NT2/D1 (cell line): Measurements from ENCODE around the gene SCGN.

ENCODE experiments used
- DNase-seq: peaks from one replicate; pipeline ENCODE4 v3.0.0-alpha.2; 2011; ENCODE audit warnings: low read depth, low spot score
- H3K27me3 ChIP-seq: 2 replicates; pipeline ENCODE4 v1.6.0; 2011; ENCODE audit warnings: mild to moderate bottlenecking; ENCODE audit not compliant: insufficient read length, insufficient read depth
- H3K36me3 ChIP-seq: 2 replicates; pipeline ENCODE4 v1.6.1; 2011; ENCODE audit warnings: mild to moderate bottlenecking, low read length, mixed read lengths; ENCODE audit not compliant: insufficient read depth, insufficient read length
- H3K4me1 ChIP-seq: 2 replicates; pipeline ENCODE4 v1.5.1; 2011; ENCODE audit not compliant: insufficient read depth, insufficient read length
- H3K4me3 ChIP-seq: 2 replicates; pipeline ENCODE4 v1.5.1; 2011; ENCODE audit warnings: low read depth; ENCODE audit not compliant: insufficient read length
- H3K9ac ChIP-seq: 2 replicates; pipeline ENCODE4 v1.6.0; 2011; ENCODE audit warnings: low read depth; ENCODE audit not compliant: insufficient read length
- H3K9me3 ChIP-seq: 2 replicates; pipeline ENCODE4 v1.5.1; 2011; ENCODE audit warnings: mild to moderate bottlenecking, low read length; ENCODE audit not compliant: insufficient read depth
- SUZ12 ChIP-seq: IDR thresholded peaks from 2 replicates; pipeline ENCODE4 v1.6.1; 2011; ENCODE audit not compliant: insufficient read length, insufficient read depth; ENCODE audit errors: extremely low read depth
- YY1 ChIP-seq: IDR thresholded peaks from 2 replicates; pipeline ENCODE4 v1.6.1; 2011; ENCODE audit not compliant: insufficient read length, insufficient read depth
- ZNF274 ChIP-seq: IDR thresholded peaks from 2 replicates; pipeline ENCODE4 v1.6.1; 2011; ENCODE audit warnings: mild to moderate bottlenecking, low read depth, low read length

The SCGN gene

DNA sequence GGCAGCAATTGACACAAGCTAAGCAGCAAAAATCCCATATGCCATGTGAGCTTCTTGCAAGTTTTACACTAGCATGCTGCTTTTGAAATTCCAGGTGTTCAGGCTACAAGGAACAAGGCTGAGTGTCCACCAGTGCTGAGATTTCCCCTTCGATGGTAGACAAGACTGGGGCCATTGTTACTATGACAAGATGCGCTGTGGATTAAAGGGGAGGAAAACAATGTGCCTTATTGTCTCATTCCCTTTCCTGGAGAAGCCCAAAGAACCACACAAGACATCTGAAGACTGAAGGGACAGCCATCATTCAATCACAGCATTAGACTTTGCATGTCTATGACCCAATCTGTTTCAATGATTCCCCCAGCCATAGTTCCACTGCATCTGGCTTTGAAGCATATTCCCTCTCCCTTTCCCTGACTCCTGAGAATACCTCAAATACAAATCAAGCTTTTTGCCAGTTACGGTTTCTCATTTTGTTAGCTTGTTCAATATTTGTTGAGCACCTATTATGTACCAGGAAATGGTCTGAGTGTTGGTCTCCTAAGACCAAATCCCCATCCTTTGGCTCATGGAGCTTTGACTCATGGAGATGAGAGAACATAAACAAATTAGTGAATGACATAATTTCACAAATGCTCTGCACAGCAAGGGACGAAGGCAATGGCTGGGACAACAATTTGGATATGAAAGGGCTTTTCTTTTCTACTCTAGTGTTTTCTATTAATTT is 23.4 kb upstream of the SCGN start:
- no peak for DNase-seq
- H3K9me3 ChIP-seq = no peaks in the 10 kb centered on the region
- peaks cover 6% of the 10 kb centered on the region for H3K4me1 ChIP-seq
- H3K9ac ChIP-seq = no peak overlapping the region
- TF ChIP-seq ZNF274 (no peak), YY1 (no peak), SUZ12 (no peak)
- no peaks in the 10 kb centered on the region for H3K27me3 ChIP-seq
- H3K4me3 ChIP-seq = no peak overlapping the region
- H3K36me3 ChIP-seq = no peaks in the 10 kb centered on the region

DNA sequence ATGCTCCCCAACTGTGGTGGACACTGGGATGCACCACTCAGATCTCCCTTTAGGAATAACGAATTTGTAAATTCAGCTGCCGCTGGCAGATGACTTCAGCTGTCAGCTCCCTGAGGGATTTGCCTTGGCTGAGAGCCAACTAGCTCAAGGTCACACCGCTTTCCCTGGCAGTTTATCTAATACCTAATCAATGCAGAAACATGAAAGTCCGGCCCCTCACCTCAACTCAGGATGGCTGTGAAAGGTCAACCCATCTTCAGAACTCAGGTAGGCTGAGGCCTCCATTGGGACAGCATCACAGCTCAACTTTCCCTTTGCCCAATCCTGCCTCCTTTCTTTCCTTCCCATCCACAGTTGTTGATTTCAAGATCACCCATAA is 22.8 kb upstream of the SCGN start:
- Histone ChIP-seq H3K27me3 (no peaks in the 10 kb centered on the region), H3K9me3 (no peaks in the 10 kb centered on the region), H3K4me3 (no peak overlapping the region), H3K9ac (no peak overlapping the region), H3K4me1 (peaks cover 2% of the 10 kb centered on the region), H3K36me3 (no peaks in the 10 kb centered on the region)
- TF ChIP-seq ZNF274 = no peak
- no peak for DNase-seq

GRCh38 chr6:25630508-25631278 is 21.3 kb upstream of the SCGN start:
- H3K4me3 ChIP-seq = no peak overlapping the region

DNA sequence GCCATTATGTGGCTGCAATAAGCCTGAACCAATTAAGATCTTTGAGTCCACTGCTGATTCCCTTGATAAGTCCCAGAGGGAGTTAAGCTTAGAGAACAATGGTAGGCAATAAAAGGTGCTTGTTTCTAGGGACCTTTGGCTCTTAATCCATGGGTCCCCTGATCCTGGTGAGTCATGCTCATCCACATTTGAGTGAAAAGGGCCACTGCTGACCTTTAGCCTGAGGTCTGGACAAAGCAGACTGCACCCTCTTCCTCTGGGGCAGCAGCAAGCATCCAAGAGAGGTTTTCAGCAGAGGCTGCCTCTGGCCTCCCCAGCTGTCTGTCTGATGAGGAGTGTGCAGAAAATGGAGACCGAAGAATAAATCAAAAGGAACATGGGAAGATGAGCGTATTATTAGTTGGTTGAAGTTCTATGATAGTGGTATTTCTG is 16.1 kb upstream of the SCGN start:
- Histone ChIP-seq H3K9me3 (no peaks in the 10 kb centered on the region), H3K9ac (no peak overlapping the region), H3K4me3 (no peak overlapping the region), H3K27me3 (no peaks in the 10 kb centered on the region), H3K4me1 (no peaks in the 10 kb centered on the region), H3K36me3 (no peaks in the 10 kb centered on the region)
- no peak for DNase-seq
- no peak for TF ChIP-seq SUZ12
- TF ChIP-seq YY1 = no peak
- no peak for TF ChIP-seq ZNF274

More at GRCh38 chr6:25630508-25631278, 21.3 kb upstream of the SCGN start:
- TF ChIP-seq SUZ12 = no peak
- no peak for TF ChIP-seq YY1
- TF ChIP-seq ZNF274 = no peak
- H3K27me3 ChIP-seq = no peaks in the 10 kb centered on the region
- no peaks in the 10 kb centered on the region for H3K36me3 ChIP-seq
- no peak overlapping the region for H3K9ac ChIP-seq
- H3K4me1 ChIP-seq = peaks cover 2% of the 10 kb centered on the region
- no peak for DNase-seq
- no peaks in the 10 kb centered on the region for H3K9me3 ChIP-seq

DNA sequence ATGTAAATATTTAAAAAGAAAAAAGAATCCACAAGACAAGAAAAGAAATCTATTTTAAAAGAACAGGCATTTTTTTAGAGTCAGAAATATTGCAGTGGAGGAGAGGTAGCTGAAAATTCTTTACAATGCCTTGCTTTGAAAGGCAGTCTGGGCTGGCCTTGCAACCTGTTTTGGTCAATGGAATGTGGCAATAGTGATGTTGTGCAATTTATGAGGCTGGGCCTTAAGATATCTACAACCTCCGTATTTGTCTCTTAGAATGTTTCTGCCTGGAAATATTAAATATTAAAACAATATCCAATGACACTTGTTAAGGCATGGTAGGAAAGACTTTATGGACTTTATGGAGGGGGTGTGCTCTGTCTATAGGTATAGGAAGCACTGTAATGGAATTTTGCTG is 14.8 kb upstream of the SCGN start:
- no peaks in the 10 kb centered on the region for H3K27me3 ChIP-seq
- no peak overlapping the region for H3K4me3 ChIP-seq
- no peaks in the 10 kb centered on the region for H3K36me3 ChIP-seq
- H3K9ac ChIP-seq = no peak overlapping the region
- no peak for DNase-seq
- no peaks in the 10 kb centered on the region for H3K4me1 ChIP-seq
- H3K9me3 ChIP-seq = no peaks in the 10 kb centered on the region
- TF ChIP-seq YY1 (no peak), ZNF274 (no peak), SUZ12 (no peak)

GRCh38 chr6:25637960-25638434 is 14.0 kb upstream of the SCGN start:
- no peak for DNase-seq
- no peaks in the 10 kb centered on the region for H3K9me3 ChIP-seq
- no peak overlapping the region for H3K9ac ChIP-seq
- H3K27me3 ChIP-seq = no peaks in the 10 kb centered on the region
- no peak overlapping the region for H3K4me3 ChIP-seq
- H3K4me1 ChIP-seq = no peaks in the 10 kb centered on the region
- TF ChIP-seq ZNF274 (no peak), YY1 (no peak), SUZ12 (no peak)
- H3K36me3 ChIP-seq = no peaks in the 10 kb centered on the region

GRCh38 chr6:25639653-25640052 is 12.4 kb upstream of the SCGN start:
- Histone ChIP-seq H3K4me3 (no peak overlapping the region), H3K9me3 (no peaks in the 10 kb centered on the region), H3K27me3 (no peaks in the 10 kb centered on the region), H3K4me1 (no peaks in the 10 kb centered on the region), H3K36me3 (no peaks in the 10 kb centered on the region), H3K9ac (no peak overlapping the region)
- TF ChIP-seq ZNF274 (no peak), SUZ12 (no peak), YY1 (no peak)
- DNase-seq = no peak
